HG03469 (cell line): Measurements from ENCODE around the gene VPS4B.
A peak's percentile ranks its signal among the peaks of the same experiment; 100 is the strongest.
"Not testable (repeated sequence)": the region's sequence is repeated elsewhere in the genome, so short reads cannot be mapped to it uniquely, and the experiment has no call there.

Experiments
- ATAC-seq: cut with Tn5 transposase; IDR thresholded peaks from one replicate; pipeline ENCODE4 v1.9.1; 2021; ENCODE audit warnings: mild to moderate bottlenecking, moderate library complexity, moderate number of reproducible peaks; ENCODE audit not compliant: unreplicated experiment

VPS4B gene

GRCh38 chr18:63373161-63373560 lies 49.1 kb downstream of the VPS4B start:
- ATAC-seq = no peak

- no peak for ATAC-seq
Measured at GRCh38 chr18:63368611-63369010, 53.7 kb downstream of the VPS4B start.

DNA sequence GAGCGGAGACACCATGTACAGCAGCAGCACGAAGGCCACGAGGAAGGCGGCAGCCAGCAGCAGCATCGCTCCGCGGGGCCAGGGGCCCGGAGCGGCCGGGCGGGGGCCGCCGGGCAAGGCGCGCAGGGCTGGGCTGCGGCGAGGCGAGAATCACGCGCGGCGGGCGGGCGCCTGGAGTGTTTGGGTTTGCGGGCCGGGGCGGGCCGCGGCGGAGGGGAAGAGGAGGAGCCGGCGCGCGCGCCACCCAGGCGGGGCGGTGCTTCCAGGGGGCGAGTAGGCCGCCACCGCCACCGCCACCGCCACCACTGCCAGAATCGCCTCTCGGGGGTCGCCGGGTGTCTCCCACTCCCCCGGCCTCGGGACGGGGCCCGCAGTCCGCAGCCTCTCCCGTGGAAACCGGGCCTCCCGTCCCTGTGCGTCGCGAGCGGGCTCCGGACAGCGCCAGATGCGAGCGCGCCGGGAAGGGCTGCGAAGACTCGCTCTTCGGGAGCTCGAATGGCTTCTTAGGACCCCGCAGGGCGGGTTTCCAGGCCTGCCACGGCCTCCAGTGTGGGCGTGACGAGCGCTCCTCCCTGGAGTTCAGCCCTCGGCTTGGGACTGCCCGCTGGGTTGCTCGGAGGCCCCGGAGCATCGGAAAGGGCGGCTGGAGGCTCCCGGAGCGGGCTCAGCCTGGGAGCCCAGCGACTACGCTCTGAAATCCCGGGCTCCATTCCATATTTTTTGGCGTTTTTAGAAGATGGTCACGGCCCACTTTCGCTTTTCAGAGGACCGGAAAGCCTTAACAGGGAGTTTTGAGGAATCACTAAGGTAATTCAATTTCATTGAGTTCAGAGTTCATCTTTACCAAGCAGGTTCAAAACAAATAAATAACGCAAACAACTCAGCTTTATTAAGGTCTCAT lies 55.0 kb downstream of the VPS4B start, which contains the start of gene KDSR:
Gene KDSR, minus strand, starts transcription at position 154 of the 901 bp plus-strand sequence. Its CDS starts 88 bp downstream, at position 66.
- peak; percentile 75 for ATAC-seq

DNA sequence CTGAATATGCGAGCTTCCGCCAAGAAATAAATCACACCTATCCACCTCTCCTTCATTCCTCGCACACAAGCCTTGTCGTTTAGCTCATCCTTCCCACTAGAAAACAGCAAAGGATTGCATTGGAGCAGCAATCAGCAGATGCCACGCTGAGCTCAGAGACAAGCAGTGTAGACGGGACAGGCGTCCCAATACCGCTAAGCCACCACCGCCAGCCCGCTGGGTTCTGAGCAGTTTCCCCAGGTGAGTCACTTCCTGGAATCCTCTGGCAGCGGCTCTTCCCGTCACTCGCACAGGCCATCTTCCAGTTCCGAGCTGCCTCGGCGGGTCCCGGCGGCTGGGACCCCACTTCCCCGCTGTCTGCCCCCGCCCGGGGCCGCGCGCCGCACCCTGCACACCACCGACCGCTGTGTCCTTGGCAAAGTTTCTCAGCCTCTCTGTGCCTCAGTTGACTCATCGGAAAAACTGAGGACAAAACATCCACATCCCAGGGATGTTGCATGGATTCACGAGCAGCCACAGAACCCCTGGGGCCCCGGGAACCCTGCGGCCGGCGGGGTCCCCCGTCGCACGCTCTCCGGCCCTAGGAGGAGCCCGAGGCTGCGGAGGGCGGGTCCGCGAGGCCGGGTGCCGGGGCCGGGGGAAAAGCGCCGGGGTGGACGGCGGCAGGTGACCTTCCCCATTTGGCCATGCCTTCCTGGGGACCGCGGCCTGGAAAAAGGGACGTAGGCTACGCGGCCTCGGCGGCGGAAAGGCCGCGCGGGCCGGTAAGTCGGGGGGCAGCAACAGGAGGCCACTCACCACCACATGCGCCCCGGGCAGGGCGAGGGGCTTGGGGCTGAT lies 55.8 kb downstream of the VPS4B start:
- peak; percentile 7 for ATAC-seq

GRCh38 chr18:63365876-63366212 lies 56.4 kb downstream of the VPS4B start:
- ATAC-seq = no peak

- no peak for ATAC-seq
Measured at GRCh38 chr18:63363951-63364350, 58.3 kb downstream of the VPS4B start.

DNA sequence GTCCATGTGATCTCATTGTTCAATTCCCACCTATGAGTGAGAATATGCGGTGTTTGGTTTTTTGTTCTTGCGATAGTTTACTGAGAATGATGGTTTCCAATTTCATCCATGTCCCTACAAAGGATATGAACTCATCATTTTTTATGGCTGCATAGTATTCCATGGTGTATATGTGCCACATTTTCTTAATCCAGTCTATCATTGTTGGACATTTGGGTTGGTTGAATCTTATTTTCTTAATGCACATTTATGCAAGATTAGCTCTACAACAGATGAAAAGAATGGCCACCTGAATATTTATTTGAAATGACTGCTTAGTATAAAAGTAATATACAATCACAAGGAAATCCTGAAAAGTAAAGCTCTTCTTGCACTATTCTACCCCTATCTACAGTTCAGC lies 58.9 kb downstream of the VPS4B start:
- not testable (repeated sequence) for ATAC-seq

DNA sequence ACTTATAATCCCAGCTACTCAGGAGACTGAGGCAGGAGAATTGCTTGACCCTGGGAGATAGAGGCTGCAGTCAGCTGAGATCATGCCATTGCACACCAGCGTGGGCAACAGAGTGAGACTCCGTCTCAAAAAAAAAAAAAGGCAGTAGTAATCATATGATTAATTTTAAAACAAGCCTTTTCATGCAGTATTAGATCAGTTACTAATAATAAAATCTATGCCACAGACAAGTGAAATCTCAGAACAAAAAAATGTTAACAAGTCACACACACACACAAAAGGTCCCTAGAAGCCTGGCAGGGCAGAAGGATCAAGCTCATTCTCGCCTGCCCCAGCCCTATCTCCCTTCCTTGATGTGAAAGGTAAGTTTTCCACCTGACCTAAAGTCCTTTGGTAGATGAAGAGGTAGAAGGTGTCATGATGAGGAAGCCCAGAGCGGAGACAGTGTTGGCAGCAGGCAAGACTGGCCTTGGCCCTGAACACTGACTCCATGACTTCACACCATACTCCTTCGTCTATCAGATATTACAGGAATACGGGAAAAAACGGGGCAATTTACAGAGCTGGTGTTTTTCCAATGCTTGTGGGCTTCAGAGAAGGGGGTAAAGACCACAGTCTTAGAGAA lies 65.9 kb downstream of the VPS4B start:
- no peak for ATAC-seq

DNA sequence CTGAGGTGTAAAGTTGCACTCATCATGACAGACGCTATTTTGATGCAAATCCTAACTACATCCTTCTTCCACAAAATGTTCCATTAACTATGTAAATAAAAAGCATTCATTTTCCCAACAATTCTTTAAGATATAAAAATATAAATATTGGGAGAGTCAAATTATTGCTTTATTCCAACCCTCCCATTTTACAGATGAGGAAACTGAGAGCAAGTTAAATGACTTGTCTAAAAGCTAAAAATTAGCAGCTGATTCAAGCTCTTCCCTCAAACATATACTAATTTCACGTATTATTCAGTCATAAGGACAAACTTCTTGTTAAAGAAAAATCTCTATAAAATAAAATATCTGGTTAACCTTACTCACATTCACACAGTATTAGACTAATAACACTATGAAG lies 72.0 kb downstream of the VPS4B start:
- ATAC-seq = no peak

DNA sequence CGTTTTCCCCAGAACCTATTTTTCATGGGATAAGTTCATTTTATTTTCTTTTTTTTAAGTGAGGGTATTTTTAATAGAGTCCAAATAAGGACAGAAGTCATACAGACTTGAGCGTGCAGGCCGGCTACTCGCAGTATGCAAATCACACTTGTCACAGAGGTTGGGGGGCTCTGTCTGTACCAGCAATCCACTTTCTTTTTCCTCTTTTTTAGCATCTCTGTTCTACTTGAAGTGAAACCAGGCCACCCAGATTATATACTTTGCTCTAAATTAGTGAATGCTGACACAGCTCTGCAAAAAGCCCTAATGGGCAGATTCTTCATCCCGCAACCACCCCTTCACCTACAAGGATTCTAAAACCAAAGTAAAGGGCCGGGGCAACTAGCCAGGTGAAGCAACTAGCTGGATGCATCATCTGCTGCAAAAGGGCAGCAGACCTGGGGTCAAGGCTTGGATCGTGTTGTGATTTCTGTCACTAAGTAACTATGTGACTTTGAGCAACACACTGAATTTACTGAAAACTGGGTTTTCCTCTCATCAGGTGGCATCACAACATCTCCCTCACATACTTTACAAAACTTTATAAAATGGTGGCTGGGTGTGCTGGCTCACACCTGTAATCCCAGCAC lies 73.7 kb downstream of the VPS4B start:
- ATAC-seq = no peak

DNA sequence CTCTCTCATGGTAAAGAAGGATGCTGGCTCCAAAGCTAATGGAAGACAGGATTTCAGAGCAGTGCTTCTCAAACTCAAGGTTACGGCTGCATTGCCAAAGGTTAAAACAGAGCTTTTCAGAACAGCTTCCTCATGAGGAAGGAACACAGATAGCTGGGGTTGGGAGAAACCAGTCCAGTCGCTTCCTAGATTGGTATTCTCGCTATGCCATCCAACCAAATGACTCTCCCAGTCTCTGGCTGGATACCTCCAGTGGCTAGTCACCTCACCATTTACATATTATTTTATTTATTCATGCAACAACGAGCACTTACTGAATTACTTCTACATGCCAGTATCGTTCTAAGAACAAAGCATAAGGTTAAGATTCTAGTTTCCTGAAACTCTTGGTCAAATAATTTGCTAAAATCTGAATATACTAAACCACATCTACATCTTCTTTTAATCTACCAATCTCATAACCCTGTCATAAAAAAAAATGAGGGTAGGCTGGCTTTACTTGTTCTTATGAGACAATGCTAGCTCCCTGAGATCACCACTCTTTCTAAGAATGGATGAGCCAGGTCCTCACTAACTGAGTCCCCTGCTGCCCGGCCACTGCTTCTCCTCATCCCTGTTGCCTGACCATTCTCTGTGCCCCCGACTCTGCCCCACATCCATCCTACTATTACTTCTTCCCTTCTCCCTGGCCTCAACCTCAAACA lies 75.6 kb downstream of the VPS4B start:
- ATAC-seq = no peak

DNA sequence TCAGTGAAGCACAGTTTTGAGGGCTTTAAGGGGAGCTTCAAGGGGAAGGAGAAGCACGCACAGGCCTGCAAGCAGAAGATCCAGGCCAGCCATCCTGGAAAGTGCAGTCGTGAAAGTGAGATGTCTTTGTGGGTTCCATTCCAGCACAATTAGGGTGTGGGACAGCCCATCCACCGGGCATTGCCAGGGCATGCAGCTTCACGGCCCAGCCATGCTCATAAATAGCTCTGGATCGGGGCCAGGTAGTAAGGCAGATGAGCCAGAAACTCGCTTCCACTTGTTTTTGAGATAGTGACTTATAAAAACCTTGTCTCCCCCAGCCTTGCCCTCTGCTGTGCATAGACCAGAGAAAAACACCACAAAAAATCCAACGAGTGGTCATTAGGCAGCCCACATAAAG lies 76.2 kb downstream of the VPS4B start:
- no peak for ATAC-seq

GRCh38 chr18:63344918-63345317 lies 77.4 kb downstream of the VPS4B start:
- no peak for ATAC-seq

GRCh38 chr18:63344263-63344662 lies 78.0 kb downstream of the VPS4B start:
- no peak for ATAC-seq

DNA sequence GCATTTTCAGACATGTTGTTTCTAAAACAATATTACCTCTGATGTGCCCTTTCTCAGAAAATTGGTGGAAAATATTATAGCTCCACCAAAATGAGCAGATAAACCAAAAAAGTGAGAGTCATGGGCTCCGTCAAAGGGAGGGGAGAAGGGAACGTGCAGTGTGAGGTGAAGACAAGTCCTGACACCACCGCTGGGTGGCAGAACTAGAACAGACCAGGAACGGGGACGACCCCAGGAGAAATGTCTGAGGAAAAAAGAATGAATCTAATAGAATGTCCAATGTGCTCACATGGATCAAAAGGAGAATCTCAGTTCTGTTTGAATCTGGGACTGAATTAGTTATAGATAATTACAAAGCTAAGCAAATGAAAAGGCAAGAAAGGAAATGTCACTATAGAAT lies 80.1 kb downstream of the VPS4B start:
- ATAC-seq = no peak

GRCh38 chr18:63339920-63340484 lies 82.3 kb downstream of the VPS4B start:
- no peak for ATAC-seq
